Activated T-helper 2 cell treated with anti-CD3 and anti-CD28 coated beads, Interferon-gamma antibody, Interleukin-2, Interleukin-4, amounts not matched to agents 10 μg/mL and 5 μg/mL and 100 μg/mL, durations not matched to agents 14 hours and 24 hours and 36 hours (primary cell): ENCODE results near the gene FMNL2. TPM values are rescaled to one million over a fixed set of nuclear protein-coding genes. Genes with fewer than 3 reads are reported as not detected.

ENCODE experiments used
- DNase-seq: peaks from one replicate; pipeline ENCODE4 v3.0.0; 2021; ENCODE audit warnings: low spot score
- H3K27ac Mint-ChIP-seq: one replicate; pipeline ENCODE4 v1.8.0; 2021; ENCODE audit warnings: mixed read lengths
- H3K27me3 Mint-ChIP-seq: one replicate; pipeline ENCODE4 v1.8.0; 2021; ENCODE audit warnings: low read depth, mixed read lengths
- H3K36me3 Mint-ChIP-seq: one replicate; pipeline ENCODE4 v1.8.0; 2021; ENCODE audit warnings: low read depth, mixed read lengths
- H3K4me1 Mint-ChIP-seq: one replicate; pipeline ENCODE4 v1.8.0; 2021; ENCODE audit warnings: low read depth, mixed read lengths
- H3K4me3 Mint-ChIP-seq: one replicate; pipeline ENCODE4 v1.8.0; 2021; ENCODE audit warnings: low read depth, mild to moderate bottlenecking, moderate library complexity, mixed read lengths
- H3K9me3 Mint-ChIP-seq: one replicate; pipeline ENCODE4 v1.8.0; 2021; ENCODE audit warnings: mixed read lengths
- intact Hi-C: fragments of 100-400 bp; cut with micrococcal nuclease; formaldehyde crosslinking; loops from one replicate; pipeline ENCODE4 v1.15.1; 2023
- total RNA-seq: library from RNA; stranded (reverse); gene quantifications from 2 replicates; pipeline ENCODE4 v1.2.3, GENCODE V29; 2022

FMNL2 gene
- total RNA-seq, 1 donor from 2014 or later: 14.0 TPM

DNA sequence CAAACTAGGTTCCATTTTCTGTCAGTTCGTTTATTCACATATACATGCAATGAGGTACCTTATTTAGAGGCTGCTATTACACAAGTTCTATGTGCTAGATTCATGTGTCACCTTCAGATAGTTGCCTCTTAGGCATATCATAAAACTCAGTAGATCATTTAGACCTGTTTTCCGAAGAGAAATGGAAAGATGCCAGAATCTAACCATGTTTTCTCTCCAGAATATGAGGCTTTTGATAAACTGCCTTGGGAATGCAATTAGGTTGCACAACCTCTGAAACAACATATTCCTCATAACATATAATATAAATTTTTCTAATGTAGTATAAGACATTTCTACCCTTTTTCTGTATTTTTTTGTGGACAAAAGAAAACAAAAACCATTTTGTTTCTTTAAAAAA is 274.2 kb downstream of the FMNL2 start:
- no peaks in the 10 kb centered on the region for H3K9me3 Mint-ChIP-seq
- intact Hi-C loops: no loop called here
- peaks cover 18% of the 10 kb centered on the region for H3K4me1 Mint-ChIP-seq
- no peak overlapping the region for H3K4me3 Mint-ChIP-seq
- H3K27me3 Mint-ChIP-seq: peaks cover 4% of the 10 kb centered on the region
- DNase-seq: no peak
- H3K36me3 Mint-ChIP-seq: peaks cover 7% of the 10 kb centered on the region
- no peak overlapping the region for H3K27ac Mint-ChIP-seq

DNA sequence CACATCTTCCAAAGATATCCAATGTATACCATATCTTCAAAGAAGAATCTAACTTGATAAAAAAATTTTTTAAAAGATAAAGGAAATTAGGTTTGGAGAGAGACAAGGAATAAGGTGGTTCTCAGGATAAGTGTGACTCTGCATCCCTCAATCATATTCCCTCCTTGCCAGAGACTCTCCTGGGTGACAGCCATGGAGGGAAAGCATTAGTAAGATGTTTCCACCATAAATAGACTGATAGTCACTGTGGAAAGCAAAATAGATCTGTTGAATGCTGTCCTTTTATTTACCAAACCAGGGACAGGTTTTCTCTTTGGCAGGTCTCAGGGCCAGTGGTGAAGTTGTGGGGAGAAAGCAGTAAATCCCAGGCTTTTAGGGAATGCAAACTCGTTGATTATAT is 274.7 kb downstream of the FMNL2 start:
- H3K4me3 Mint-ChIP-seq: no peak overlapping the region
- H3K27ac Mint-ChIP-seq: no peak overlapping the region
- peaks cover 5% of the 10 kb centered on the region for H3K27me3 Mint-ChIP-seq
- DNase-seq: no peak
- no peaks in the 10 kb centered on the region for H3K9me3 Mint-ChIP-seq
- peaks cover 7% of the 10 kb centered on the region for H3K36me3 Mint-ChIP-seq
- intact Hi-C loops: no loop called here
- peaks cover 18% of the 10 kb centered on the region for H3K4me1 Mint-ChIP-seq

DNA sequence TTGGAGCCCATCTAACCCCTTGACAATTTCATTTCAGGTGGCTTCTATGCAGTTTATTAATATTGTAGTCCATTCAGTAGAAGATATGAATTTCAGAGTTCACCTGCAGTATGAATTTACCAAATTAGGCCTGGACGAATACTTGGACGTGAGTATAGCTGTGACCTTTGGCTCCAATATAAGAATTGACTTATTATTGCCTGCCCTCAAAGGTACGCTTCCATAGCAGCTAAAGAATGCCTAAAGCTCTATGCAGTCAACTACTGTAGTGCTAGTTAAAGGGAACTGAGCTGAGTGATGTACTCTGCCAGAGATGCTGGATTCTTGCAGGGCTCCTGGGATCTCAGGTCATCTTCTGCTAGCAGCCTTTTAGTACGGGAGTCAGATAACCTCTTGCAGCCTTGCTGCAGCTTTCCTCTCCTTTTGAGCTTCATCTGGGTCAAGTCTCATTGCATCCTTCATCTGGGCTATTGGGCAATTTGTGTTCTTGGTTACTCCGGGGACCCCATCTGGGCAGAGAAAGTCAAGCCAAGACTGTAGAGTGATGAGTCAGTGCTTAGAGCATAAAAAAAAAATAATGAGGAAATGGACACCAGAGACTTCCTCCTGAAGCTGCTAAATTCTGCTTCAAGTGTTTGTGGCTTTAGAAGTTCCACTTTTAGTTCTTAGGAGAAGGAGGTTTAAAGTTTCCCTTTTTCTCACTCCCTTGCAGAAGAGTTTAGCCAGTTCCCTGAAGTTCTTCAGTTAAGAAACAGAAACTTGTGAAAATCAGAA is 276.7 kb downstream of the FMNL2 start:
- peaks cover 18% of the 10 kb centered on the region for H3K4me1 Mint-ChIP-seq
- intact Hi-C loops: no loop called here
- peaks cover 7% of the 10 kb centered on the region for H3K36me3 Mint-ChIP-seq

DNA sequence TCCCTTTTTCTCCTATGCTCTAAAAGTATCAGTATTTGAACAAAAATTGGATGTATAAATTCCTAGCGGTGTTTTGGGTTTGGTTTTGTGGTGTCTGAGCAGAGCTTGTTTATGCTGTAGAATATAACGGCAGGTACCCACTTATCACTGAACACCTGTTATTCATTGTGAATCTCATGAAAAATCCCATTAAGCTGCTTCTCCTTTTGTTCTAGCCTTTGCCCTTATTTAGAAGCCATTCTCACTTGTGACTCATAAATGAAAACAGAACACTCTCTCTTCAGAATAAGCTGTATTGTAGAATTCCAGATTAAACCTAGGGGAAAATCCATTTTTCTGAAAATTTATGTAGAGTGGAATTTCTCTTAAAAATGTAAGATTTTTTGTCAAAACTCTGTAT is 278.3 kb downstream of the FMNL2 start:
- intact Hi-C loops: no loop called here

More for the DNA sequence above, 276.7 kb downstream of the FMNL2 start:
- Mint-ChIP-seq H3K4me3 (no peak overlapping the region), H3K9me3 (no peaks in the 10 kb centered on the region), H3K27ac (no peak overlapping the region), H3K27me3 (peaks cover 6% of the 10 kb centered on the region)
- DNase-seq: no peak

DNA sequence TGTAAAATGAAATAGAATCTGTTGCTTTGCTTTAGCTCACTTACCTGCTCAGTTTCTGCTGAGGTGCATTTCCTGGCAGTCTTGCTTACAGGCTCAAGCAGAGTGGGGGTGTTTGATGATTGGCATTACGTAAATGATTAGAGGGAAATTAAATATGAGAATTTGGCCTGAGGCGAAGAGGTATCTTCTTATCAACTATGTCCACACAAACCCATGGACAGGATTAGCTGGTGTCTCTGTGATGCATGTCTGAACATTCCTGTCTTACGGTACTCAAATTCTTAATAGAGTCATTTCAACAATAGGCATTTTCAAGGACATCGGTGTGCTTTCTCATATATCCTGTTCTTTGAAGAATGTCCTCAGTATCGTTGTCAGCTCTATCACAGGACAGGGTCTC is 280.2 kb downstream of the FMNL2 start:
- Mint-ChIP-seq H3K27me3 (peaks cover 1% of the 10 kb centered on the region), H3K27ac (no peak overlapping the region), H3K4me1 (peaks cover 18% of the 10 kb centered on the region), H3K4me3 (no peak overlapping the region), H3K9me3 (no peaks in the 10 kb centered on the region), H3K36me3 (peaks cover 15% of the 10 kb centered on the region)
- intact Hi-C loops: no loop called here
- DNase-seq: no peak

More for the DNA sequence above, 278.3 kb downstream of the FMNL2 start:
- no peak overlapping the region for H3K27ac Mint-ChIP-seq
- peaks cover 18% of the 10 kb centered on the region for H3K4me1 Mint-ChIP-seq
- H3K27me3 Mint-ChIP-seq: peaks cover 4% of the 10 kb centered on the region
- no peak for DNase-seq
- H3K9me3 Mint-ChIP-seq: no peaks in the 10 kb centered on the region
- no peak overlapping the region for H3K4me3 Mint-ChIP-seq
- H3K36me3 Mint-ChIP-seq: peaks cover 10% of the 10 kb centered on the region

DNA sequence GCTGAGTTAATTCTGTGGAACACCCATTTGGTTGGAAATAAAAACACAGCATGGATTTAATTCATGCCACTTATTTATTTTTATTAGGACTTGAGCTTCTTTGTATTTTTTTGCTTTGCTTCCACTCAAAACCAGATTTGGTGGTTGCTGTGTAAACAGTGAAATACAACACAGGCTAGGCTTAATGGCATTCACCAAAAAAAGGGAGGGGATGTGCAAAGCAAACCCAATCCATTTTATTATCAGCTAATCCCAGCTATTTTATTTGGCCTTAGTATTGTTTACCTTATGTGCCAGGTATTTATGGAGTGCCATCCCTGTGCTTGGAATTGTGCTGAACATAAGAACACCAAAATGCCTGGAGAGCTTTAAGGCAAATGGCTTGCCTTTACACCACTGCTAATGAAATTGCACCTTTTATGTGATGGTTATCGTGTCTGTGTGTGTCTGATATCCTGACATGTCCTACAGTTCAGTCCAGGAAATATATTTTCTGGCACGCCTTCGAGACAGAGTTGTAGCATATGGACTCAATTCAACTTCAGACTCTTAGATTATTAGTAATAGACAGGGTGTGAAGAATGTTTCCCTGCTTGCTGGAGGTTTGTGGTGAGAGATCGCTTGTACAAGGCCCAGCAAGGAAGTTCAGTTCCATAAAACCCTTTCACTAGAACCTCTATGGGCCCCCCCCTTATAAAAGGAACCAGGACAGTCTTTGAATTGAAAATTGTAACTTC is 282.6 kb downstream of the FMNL2 start:
- Mint-ChIP-seq H3K4me3 (no peak overlapping the region), H3K9me3 (no peaks in the 10 kb centered on the region), H3K27me3 (peaks cover 1% of the 10 kb centered on the region), H3K27ac (no peak overlapping the region), H3K36me3 (peaks cover 14% of the 10 kb centered on the region), H3K4me1 (peaks cover 8% of the 10 kb centered on the region)
- intact Hi-C loops: no loop called here
- no peak for DNase-seq

DNA sequence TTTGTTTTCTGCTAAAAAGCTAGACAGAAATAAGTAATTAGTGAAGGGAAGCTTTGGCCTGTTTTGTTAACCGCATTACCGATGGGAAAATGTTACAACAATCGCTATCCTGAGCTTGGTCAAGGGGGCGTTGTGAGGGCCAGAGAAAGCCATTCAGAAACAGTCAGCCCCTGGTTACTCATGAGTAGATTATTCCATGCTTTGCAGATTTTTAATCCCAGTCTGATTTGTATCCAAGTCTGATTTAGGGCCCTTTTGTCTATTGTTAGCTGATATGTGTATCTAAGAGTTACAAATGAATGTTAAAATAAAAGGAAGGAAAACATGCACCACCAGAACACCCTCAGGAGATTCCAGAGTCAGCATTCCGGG is 283.2 kb downstream of the FMNL2 start:
- Mint-ChIP-seq H3K36me3 (peaks cover 9% of the 10 kb centered on the region), H3K27me3 (peaks cover 1% of the 10 kb centered on the region), H3K9me3 (no peaks in the 10 kb centered on the region), H3K27ac (no peak overlapping the region), H3K4me1 (peaks cover 2% of the 10 kb centered on the region), H3K4me3 (no peak overlapping the region)
- intact Hi-C loops: no loop called here
- no peak for DNase-seq

DNA sequence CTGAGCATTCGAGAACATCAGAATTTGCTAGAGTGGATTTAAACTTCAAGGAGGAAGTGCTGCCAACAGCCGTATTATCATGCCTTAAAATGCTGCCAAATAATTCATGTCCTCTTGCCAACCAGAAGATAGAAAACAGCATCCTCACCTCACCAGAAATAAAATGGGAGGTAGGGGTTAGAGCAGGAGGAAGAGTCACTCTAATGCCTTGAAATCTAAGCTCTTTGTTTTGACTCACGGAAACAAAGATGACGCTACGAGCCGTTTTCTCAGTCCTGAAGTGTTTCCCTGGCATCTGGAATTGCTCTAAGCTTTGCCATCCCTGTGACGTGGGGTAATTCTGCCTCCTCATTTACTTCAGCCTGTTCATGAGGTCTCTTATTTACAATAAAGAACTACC is 285.2 kb downstream of the FMNL2 start:
- Mint-ChIP-seq H3K27ac (no peak overlapping the region), H3K4me3 (no peak overlapping the region)
- intact Hi-C loops: no loop called here

DNA sequence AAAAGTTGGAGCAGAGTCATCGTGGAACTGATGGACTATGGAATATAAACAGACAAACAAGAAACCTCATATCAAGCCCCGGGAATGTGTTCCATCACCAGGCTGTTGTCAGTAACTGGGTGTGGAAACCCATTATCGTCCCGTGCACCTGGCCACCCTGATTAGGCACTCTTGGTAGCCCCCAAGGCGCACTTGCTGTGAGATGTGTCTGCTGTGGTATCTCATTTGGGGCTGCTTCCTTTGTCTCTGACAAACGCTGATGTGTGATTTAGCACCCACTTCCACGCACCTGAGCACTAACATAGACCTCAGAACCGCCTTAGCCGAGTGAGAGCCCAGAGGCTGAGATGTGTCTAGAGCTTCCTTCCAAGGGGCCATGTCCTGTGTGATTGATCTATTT is 286.0 kb downstream of the FMNL2 start:
- Mint-ChIP-seq H3K27me3 (no peaks in the 10 kb centered on the region), H3K4me1 (no peaks in the 10 kb centered on the region), H3K27ac (no peak overlapping the region), H3K9me3 (no peaks in the 10 kb centered on the region), H3K4me3 (no peak overlapping the region), H3K36me3 (peaks cover 9% of the 10 kb centered on the region)
- DNase-seq: no peak
- intact Hi-C loops: no loop called here

More for the DNA sequence above, 285.2 kb downstream of the FMNL2 start:
- Mint-ChIP-seq H3K27me3 (no peaks in the 10 kb centered on the region), H3K4me1 (no peaks in the 10 kb centered on the region), H3K36me3 (peaks cover 9% of the 10 kb centered on the region), H3K9me3 (no peaks in the 10 kb centered on the region)
- no peak for DNase-seq

DNA sequence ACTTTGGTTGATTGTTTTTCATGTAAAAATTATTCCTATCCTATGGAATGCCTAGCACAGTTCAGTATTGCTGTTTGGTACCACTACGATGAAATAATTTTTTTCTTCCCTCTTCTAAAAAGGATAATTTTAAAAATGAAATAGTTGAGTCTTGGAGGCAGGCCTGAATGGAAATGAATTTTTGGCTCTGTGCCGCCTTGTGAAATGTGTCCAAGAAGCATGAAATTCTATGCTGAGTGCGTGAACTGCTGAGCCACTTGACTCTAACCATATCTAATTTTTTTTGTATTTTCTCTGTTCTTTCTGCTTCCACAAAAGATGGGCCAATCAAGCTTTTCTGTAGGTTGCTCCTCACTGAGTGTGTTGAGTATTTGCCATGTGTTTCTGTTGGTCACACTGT is 287.2 kb downstream of the FMNL2 start:
- H3K9me3 Mint-ChIP-seq: no peaks in the 10 kb centered on the region
- H3K4me1 Mint-ChIP-seq: no peaks in the 10 kb centered on the region
- no peak overlapping the region for H3K27ac Mint-ChIP-seq
- no peak for DNase-seq
- peaks cover 3% of the 10 kb centered on the region for H3K27me3 Mint-ChIP-seq
- no peak overlapping the region for H3K4me3 Mint-ChIP-seq
- intact Hi-C loops: no loop called here
- peaks cover 5% of the 10 kb centered on the region for H3K36me3 Mint-ChIP-seq

DNA sequence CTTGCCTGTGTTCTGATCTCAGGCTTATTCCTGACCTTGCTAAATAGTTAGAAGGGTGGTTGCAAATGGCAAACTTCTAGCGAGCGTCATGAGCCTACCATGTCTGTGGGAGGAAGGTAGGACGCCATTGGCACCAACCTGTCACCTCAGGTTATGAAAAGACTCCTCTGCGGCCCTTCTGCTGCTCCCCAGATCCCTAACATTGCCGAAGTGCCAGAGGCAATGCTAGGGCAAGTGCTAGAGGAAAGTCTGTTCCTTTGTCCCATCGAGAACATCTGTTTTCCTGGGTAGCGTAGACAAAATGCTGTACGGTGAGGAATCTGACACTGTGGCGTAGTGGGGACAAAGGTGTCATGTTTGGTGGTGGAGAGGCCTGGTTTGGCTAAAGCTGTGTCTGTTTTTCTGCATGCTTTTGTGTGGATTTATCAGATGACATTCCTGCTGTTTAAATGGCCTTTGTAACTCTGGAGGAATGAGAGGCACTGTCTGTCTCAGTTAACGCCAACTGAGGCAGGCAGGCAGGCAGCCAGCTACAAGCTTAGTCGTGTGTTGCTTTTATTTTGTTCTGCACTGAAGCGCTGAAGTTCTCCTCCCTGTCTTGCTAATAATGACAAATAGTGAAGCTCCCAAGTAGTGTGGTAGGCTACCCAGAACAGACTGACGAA is 288.2 kb downstream of the FMNL2 start:
- Mint-ChIP-seq H3K36me3 (peaks cover 8% of the 10 kb centered on the region), H3K4me3 (no peak overlapping the region), H3K27ac (no peak overlapping the region), H3K4me1 (peaks cover 3% of the 10 kb centered on the region), H3K9me3 (no peaks in the 10 kb centered on the region), H3K27me3 (peaks cover 3% of the 10 kb centered on the region)
- intact Hi-C loops: no loop called here
- DNase-seq: no peak

DNA sequence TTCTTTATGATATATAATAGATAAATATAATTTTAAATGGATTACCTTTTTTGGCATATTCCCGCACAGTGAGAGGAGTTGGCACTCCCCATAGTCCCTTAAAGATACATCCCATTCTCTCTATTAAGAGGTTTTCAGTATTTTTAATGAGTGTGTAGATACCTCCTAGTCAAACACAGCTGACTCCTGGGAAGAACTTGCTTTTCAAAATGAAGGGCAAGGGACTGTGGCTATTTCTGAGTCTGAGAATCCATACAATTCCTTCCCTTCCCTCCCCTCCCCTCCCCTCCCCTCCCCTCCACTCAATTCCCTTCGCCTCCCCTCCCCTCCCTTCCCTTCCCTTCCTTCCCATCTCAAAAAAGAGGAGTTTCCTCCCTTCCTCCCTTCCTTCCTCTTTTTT is 288.8 kb downstream of the FMNL2 start:
- H3K4me1 Mint-ChIP-seq: peaks cover 6% of the 10 kb centered on the region
- H3K9me3 Mint-ChIP-seq: no peaks in the 10 kb centered on the region
- no peak overlapping the region for H3K27ac Mint-ChIP-seq
- H3K36me3 Mint-ChIP-seq: peaks cover 12% of the 10 kb centered on the region
- no peak for DNase-seq
- H3K4me3 Mint-ChIP-seq: no peak overlapping the region
- H3K27me3 Mint-ChIP-seq: peaks cover 3% of the 10 kb centered on the region
- intact Hi-C loops: no loop called here

DNA sequence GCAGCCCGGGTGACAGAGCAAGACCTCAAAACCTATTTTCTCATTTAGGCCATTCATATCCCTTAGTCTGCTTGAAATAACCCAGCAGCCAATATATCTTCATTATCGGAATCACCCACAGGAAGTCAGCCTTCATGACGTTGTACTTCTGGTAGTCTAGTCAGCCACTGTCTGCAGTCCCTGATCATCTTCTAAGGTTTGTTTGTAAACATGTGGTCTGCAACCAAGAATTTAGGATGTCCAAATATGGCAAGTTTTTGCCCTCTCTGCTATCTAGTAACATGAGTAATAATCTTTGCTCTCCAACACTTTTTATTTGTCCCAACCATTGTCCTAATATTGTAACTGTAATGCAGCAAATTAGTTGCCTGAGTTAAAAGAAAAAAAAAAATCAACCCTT is 289.8 kb downstream of the FMNL2 start:
- H3K9me3 Mint-ChIP-seq: no peaks in the 10 kb centered on the region
- peaks cover 15% of the 10 kb centered on the region for H3K36me3 Mint-ChIP-seq
- H3K4me3 Mint-ChIP-seq: no peak overlapping the region
- peaks cover 17% of the 10 kb centered on the region for H3K4me1 Mint-ChIP-seq
- no peak overlapping the region for H3K27ac Mint-ChIP-seq
- intact Hi-C loops: loop anchor here (5.0 kb wide), 1 partner anchor 53 kb away; no protein-coding TSS in a partner anchor
- no peak for DNase-seq
- peaks cover 3% of the 10 kb centered on the region for H3K27me3 Mint-ChIP-seq
